CD4-positive, alpha-beta T cell treated with Interleukin-10 for 1 hour (primary cell): Measurements from ENCODE around the gene NPAS2.

Source experiments
- DNase-seq: peaks from one replicate; pipeline ENCODE4 v3.0.0-alpha.2; 2020

Gene NPAS2, protein sequence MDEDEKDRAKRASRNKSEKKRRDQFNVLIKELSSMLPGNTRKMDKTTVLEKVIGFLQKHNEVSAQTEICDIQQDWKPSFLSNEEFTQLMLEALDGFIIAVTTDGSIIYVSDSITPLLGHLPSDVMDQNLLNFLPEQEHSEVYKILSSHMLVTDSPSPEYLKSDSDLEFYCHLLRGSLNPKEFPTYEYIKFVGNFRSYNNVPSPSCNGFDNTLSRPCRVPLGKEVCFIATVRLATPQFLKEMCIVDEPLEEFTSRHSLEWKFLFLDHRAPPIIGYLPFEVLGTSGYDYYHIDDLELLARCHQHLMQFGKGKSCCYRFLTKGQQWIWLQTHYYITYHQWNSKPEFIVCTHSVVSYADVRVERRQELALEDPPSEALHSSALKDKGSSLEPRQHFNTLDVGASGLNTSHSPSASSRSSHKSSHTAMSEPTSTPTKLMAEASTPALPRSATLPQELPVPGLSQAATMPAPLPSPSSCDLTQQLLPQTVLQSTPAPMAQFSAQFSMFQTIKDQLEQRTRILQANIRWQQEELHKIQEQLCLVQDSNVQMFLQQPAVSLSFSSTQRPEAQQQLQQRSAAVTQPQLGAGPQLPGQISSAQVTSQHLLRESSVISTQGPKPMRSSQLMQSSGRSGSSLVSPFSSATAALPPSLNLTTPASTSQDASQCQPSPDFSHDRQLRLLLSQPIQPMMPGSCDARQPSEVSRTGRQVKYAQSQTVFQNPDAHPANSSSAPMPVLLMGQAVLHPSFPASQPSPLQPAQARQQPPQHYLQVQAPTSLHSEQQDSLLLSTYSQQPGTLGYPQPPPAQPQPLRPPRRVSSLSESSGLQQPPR

DNA sequence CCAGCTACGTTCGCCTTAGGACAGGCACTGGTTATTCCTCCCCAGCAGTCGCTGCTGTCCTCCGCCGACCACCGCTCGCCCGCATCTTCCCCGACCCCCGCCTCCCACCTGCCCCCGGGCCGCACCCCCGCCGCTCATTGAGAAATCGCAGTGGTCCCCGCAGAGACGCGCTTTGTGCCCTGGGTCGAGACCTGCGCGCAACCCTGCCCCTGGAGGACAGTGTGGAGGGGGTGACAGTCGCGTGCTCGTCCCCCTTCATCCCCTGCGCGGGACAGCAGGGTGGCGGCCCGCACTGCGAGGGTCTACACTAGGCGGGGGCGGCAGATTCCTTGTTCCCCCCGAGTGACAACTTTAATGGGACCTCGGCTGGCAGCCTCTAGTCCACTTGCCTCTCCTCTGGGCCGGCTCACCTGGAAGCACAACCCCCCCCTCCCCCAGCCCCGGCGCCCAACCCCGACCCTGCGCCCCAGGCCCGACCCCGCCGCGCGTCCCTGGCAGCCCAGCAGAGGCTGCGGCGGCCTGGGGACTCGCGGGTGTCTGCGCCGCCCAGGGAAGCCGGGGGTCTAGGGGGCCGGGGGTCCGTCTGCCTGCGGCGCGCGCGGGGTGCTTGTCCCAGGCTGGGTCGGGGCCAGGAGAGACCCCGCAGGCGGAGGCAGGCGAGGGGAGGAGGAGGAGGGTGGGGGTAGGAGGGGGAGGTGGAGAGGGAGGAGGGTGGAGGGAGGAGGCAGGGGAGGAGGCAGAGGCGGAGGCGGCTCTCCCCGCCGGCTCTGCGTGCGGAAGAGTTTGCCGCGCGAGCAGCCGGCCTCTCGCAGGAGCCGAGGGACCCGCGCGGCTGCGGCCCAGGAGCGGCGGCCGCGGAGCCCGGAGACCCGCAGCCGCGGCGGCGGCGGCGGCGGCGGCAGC is at the start of gene NPAS2:
Gene NPAS2, plus strand, starts transcription at position 770 of the 903 bp plus-strand sequence. CDS start 84,616 bp downstream, outside the sequence.
- DNase-seq = no peak

DNA sequence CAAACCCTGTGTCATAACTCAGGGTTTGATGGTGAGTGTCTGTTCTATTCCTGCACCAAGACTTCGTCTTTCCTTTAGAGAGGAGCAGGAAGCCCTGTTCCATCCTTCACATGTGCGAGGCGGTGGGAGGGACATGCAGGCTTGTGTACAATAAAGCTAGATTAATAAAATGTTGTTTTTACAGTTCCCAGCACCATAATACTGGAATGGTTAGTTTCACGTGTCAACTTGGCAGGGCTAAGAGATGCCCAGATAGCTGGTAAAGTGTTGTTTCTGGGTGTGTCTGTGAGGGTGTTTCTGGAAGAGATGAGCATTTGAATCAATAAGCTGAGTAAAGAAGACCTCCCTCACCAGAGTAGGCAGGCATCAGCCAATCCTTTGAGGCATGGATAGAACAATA is 48.8 kb upstream of the NPAS2 start:
- no peak for DNase-seq

DNA sequence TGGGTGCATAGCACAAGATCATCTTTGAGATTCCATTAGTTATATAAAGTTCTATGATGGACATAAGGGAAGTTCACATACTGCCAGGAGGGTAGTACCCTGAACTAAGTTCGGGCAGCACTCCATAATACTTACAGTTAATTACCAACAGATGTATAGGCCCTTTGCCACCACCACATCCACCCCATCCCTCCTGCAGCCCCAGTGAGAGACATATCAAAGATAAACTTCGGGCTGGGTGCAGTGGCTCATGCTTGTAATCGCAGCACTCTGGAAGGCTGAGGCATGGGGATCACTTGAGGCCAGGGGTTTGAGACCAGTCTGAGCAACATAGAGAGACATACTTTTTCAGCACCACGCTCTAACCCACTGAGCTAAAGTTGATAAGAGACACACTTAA is 46.4 kb upstream of the NPAS2 start:
- DNase-seq = no peak

DNA sequence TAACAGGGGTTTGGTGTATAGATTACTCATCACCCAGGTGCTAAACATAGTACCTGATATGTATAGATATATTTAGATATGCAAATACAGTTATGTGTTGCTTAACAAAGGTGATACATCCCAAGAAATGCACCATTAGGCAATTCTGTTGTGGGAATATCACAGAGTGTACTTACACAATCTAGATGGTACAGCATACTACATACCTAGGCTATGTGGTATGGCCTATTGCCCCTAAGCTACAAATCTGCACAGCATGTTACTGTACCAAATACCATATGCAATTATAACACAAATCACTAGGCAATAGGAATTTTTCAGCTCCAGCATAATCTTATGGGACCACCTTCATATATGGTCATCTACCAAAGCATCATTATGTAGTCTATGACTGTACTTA is 43.5 kb upstream of the NPAS2 start:
- DNase-seq = no peak

DNA sequence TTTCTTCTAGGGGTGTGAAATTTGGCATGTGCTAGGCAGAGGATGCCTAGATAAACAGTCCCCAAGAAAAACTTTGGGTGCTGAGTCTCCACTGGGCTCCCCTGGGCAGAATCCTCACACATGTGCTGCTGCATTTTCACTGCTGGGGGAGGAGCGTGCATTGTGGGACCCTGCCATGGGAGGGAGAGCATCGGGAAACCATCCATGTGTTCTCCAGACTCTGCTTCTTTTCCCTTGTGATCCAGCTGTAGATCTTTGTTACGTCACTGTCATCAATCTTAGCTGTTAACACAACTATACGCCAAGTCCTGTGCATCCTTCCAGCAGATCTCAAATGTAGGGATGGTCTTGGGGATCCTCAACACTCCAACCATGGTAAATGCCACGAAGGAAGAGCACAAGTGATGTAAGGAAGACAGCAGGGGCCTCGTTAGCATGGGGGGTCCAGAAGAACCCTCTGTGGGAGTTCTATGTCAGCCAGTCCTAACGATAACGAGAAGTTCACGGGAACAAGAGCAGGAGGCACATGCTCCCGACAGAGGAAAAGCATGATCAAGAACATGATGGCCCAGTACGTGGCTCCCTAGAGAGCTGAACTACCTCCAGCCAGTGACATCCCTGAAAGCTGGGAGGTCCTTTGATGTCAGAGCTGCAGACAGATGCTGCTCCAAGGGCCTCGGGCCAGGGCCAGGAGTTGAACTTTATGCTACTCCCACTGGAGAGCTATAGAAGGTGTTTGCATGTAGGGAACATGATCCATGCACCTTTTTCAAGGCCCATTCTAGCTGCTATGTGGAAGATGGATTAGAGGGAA is 41.1 kb upstream of the NPAS2 start:
- DNase-seq = no peak

DNA sequence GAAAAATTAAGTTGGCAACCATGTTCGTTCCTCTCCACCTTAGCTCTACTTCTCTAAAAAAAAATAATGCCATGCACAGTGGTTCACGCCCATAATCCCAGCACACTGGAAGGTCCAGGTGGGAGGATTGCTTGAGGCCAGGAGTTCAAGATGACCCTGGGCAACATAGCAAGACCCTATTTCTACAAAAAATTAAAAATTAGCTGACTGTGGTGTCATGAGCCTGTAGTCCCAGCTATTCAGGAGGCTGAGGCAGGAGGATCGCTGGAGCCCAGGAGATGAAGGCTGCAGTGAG is 40.1 kb upstream of the NPAS2 start:
- no peak for DNase-seq

DNA sequence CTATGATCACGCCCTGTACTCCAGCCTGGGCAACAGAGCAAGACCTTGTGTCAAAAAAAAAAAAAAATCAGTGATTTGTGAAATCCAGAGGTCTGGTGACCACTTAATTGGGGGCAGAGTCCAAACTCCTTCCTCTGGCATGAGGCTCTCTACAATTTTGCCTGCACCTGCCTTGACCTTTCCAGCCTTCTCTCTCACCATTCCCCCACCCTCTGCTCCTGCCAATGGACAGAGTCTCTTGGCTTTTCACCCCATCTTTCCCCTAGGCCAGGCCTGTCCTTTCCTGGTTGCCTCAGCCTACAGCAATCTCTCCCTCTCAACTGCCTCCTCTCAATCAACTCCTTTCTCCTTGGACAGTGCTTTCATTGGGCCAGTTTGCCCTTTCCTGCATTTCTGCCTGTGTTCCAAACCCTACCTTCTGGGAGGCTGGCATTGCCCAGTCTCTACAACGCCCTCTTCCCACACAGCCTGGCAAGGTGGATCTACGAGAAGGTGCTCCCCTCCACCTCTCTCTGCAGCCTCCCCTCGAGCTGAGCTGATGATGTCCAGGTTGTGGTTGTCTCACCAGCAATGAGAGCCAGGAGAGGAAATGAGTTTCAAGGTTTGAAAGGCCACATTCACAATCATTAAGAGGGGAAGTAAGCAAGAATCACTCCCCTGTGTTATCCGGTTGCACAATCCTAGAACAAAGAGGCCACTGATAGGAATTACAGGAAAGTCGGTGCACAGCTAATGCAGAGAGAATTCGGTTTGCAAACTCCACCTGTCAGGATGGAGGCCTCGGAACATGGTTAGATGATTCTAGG is 39.5 kb upstream of the NPAS2 start:
- no peak for DNase-seq

DNA sequence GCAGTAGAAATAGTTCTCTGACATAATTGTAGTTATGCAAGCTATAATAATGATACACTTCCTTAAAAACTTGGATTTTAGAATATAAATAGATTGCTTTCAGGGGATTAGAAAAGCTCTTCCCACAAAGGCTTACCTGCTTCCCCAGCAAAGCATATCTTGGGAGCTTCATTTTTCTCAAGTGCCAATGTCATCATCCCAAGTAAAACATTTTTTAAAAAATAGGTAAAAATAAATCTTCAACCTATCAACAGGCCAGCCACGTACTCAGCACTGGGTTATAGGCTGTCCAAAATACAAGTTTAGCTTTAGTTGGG is 39.0 kb upstream of the NPAS2 start:
- no peak for DNase-seq

DNA sequence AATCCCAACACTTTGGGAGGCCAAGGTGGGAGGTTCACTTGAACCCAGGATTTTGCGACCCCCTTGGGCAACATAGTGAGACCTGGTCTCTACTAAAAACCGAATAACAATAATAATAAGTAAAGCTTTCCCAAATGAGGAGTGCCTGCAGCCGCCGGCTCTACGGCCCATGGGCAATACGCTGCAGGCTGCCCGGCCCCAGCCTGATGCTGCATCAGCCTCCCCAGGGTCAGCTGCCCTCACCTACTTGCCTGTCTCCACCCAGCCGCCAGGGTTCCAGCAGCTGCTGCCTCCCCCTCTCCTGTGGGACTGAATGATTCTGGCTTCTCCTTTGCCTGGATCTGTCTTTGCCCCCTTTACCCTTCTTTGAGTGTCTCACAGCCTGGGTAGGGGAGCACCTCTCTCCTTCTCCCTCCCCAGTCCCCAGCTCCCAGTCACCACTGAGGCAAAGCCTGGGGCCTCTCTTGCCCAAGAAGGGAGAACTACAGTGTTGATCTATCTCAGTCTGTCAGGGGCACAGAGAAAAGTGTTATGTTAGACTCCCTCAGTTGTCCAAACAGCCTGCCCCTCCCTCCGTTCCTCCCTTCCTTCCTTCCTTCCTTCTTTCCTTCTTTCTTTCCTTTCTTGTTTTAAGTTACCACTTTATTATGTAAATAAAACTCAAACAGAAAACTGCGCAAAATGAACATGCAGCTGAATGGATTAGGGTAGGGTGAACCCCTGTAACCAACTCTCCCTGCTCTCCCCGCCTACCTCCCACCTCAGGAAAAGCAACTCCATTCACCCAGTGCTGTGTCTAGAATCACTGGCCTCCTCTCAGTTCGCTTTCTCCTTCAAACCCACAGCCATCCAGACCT is 38.2 kb upstream of the NPAS2 start:
- no peak for DNase-seq

DNA sequence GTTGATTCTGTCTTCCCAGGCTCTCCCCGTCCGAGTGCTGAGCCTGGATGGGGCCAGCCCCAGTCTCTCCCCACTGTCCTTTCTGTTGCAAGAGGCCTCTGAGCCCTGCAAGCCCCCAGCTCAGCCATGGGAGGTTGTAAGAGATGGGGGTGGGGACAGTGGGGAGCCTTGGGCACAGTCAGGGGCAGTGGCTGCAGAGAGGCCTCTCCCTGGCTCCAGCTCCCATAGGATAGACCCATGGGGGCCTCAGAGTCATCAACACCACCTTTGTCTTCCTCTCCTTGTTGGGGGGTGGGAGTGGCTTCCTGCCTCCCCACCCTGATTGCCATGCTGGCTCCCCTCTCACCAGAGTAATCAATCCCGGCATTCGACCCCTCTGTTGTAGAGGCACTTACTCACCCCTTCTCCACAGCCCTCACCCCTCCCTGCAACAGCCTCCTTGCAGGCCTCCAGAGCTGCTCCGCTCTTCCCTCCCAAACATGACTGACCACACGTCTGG is 37.5 kb upstream of the NPAS2 start:
- no peak for DNase-seq

DNA sequence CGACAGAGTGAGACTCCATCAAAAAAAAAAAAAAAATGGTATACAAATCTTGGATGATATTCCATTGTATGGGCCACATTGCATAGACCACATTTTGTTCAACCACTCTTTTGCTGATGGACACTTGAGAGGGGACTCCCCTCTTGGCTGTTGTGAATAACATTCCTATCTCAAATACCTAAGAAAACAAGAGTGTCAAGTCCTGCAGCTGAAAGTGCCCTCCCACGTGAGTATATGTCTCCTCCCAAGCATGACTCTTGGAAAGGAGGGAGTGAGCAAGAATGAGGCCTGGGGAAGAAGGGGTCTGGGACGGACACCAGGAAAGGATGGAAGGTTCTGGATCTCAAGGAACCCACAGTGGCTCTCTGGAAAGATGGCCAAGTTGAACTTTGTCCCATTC is 36.0 kb upstream of the NPAS2 start:
- DNase-seq = no peak

DNA sequence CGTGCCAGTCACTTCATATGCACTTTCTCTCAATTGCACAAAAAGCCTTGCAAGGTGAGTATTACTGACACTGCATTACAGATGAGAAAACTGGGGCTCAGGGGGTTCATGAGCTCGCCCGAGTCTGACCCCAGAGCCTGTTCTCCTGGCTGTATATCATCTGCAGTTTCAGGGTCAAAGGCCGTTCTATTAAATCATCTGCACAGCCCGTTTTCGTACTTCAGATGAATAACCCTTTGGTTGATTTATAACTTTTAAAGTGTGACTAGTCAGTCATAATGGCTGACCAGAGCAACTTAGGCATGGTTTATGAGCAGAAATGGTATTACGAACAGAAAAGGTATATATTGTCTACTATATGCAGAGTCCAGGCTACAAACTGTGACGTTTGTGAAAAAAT is 35.3 kb upstream of the NPAS2 start:
- DNase-seq = no peak

DNA sequence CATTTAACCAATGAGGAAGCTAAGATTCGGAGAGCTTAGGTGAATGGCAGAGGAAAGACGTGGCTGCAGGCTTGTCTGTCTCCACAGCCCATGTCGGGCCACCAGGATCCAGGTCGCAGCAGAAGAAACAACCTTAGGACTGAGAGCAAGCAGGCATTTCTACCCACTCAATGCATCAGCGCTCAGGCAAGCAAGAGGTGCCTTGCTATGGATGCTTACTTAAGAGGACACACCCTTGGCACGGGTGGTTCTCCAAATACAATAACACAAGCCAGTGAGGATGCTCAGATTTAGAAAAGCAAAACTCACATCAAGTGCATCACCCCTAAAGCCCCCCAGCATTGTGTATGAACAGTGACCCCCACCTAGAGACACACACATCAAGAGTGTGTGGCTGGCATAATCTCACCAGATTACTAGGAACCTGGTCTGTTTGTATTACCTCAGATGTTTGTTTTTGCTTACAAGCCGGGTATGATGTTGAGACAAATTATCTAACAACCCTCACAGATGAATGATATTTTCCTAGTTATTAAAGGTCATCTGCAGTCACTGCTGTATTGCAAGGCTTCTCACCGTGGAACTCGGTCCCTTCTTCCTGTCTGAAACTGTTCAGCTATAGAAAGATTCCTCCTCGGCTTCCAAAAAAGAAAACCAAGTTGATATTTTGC is 34.2 kb upstream of the NPAS2 start:
- no peak for DNase-seq

DNA sequence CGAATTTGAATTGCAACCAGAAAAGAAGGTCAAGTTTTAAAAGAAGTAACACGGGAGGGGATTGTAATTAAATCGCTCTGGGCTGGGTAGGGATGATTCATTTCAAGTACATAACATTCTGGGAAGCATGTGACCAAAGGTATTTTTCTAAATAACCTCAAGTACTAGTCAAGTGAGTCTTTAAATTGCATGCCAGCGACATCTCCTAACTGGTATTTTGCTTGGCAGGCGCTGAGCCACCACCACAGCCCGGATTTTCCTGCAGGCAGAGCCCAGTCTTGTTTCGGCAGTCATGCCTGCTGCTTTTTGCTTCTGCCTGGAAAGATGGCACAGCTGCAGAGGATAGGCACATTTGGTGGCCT is 33.7 kb upstream of the NPAS2 start:
- DNase-seq = no peak

DNA sequence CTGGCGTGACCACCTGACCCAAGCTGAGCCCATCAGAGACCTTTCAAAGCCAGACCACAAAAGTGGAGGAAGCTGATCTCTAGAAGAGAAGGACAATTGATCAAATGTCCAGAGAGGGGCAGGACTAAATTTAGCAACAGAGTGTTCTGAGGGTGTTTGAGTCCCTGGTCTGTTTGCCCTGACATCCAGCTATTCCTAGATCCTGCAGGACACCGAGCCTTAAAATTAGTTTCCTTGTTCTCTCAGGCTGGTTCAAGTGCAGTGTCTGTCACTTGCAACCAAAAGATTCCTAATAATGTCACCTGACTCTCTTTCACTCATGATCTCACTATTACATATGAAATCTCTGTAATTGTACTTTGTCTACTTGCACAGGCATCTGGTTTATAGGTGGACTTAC is 33.0 kb upstream of the NPAS2 start:
- no peak for DNase-seq

DNA sequence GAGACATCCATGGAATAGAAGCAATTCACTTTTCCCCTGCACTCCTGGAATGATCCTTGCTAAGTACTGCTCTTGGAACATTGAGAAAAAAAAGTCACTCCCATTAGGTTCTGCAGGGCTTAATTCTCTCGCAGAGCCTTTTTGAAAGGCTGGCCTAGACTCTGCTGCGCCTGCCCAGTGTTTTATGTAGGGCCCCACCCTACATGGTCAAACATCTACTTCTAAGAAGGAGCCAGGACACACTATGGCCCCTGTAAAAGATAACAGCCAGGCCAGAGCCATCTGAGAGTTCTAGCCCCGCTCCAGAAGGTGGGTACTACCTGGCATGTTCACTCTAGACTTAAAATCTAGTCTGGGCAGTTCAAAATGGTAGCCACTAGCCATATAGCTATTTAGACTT is 30.6 kb upstream of the NPAS2 start:
- no peak for DNase-seq

DNA sequence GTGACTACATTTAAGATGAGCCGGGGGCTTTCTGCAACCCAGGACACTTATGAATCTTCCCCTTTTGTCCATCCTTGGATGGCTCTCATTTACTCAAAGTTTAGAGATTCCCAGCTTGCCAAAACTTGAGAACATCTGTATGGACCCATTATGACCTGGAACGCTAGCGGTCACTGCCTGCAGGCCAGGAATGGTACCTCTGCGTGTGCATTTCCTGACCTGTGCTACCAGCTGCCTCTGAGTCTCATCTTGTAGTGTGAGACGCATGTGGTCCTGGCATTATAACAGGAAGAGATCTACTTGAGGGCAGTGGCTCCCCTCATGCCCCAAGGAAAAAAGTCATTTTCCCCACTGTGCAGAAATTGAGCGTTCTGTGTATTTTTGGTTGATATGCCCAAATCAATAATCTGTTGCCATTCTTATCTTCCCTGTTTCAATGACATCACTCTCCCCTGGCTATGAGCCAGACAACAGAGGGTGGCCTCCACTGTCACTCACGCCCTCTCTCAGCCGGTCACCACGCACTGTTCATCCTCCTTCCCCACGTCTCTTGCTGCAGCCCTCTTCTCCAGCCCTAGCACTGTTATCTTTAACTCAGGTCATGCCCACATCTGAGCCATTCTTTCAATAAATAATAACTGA is 28.5 kb upstream of the NPAS2 start:
- DNase-seq = no peak

DNA sequence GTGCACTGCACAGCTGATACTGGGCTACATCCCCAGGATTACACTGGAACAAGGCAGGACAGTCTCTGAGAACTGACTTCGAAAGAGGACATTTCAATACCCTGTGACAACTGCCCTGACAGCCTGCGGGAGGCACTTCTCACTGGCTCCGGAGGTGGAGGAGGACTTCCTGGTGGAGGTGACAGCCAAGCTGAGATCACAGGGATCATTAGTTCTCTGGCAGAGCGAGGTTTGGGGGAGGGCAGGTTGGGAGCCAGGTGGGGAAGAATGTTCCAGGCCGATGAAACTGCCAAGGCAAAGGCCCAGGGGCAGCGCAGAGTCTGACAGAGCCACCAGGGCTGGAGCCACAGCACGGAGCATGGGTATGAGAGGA is 28.0 kb upstream of the NPAS2 start:
- no peak for DNase-seq

DNA sequence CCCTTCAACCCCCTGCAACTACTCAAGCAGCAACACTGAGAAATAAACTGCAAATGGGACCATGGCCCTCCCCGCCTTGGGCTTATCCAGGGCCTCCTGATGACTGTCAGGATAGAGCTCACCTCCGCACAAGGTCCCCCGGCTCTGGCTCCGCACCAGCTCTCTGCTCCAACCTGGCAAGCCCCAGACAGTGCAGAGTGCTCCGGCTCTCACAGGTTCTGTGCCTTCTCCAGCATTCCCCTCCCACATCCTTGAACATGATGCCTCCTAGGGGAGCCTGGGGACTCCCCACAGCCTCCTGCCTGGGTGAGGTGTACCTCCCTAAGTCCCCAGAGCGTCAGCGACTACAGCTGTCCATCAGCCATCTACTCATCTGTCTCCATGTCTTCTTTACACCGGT is 26.7 kb upstream of the NPAS2 start:
- no peak for DNase-seq

DNA sequence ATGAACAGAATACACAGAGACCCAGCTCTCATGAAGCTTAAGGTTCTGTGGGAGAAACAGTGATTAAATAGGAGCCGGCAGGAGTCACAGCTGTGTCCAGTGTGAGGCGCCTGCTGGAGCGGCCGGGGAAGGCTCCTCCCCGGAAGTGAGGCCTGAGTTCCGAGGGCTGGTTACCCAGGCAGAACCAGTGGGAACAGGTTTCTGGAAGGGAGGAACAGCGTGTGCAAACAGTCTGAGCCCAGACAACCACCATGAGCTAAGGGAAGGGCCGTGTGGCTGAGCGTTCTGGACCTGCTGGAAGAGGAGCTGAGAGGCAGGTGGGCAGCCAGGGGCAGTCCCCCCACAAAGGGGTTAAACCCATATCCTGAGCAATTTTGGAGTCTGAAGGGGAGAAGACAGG is 26.0 kb upstream of the NPAS2 start:
- no peak for DNase-seq
